ENCODE data around the gene UBAC2.

UBAC2 gene

GRCh38 chr13:99393791-99394735 lies 193.4 kb downstream of the UBAC2 start:
- Histone ChIP-seq H2AFZ (ENCODE audit: low read depth, low read length) (no peak overlapping the region), H3K79me2 (ENCODE audit: insufficient read depth, low read length) (no peaks in the 10 kb centered on the region), H3K4me2 (ENCODE audit: insufficient read depth, low read length) (no peak overlapping the region), H3K36me3 (ENCODE audit: insufficient read depth, low read length) (no peaks in the 10 kb centered on the region), H3K9ac (ENCODE audit: low read depth, low read length) (no peak overlapping the region), H3K4me3 (ENCODE audit: low read depth in 1 of 2, low read length in 2 of 2) (no peak overlapping the region), H3K4me1 (ENCODE audit: insufficient read depth, low read length) (no peaks in the 10 kb centered on the region), H3K27ac (ENCODE audit: low read length) (no peak overlapping the region), H3K9me3 (ENCODE audit: insufficient read depth, low read length, severe bottlenecking) (no peaks in the 10 kb centered on the region), H4K20me1 (ENCODE audit: insufficient read depth, low read length) (no peaks in the 10 kb centered on the region), H3K27me3 (ENCODE audit: insufficient read depth, low read length, poor library complexity) (no peaks in the 10 kb centered on the region)
- DNase-seq (no peak), ATAC-seq (ENCODE audit: insufficient read depth, low read depth) (no peak)
- no peak for TF ChIP-seq CTCF (IDR thresholded peaks at IDR 0.05; ENCODE audit: borderline replicate concordance, extremely low read depth, low read length, poor library complexity, severe bottlenecking)

GRCh38 chr13:99395436-99395835 lies 194.8 kb downstream of the UBAC2 start:
- Histone ChIP-seq H3K27ac (ENCODE audit: low read length) (no peak overlapping the region), H4K20me1 (ENCODE audit: insufficient read depth, low read length) (no peaks in the 10 kb centered on the region), H2AFZ (ENCODE audit: low read depth, low read length) (no peak overlapping the region), H3K36me3 (ENCODE audit: insufficient read depth, low read length) (no peaks in the 10 kb centered on the region), H3K9me3 (ENCODE audit: insufficient read depth, low read length, severe bottlenecking) (no peaks in the 10 kb centered on the region), H3K27me3 (ENCODE audit: insufficient read depth, low read length, poor library complexity) (no peaks in the 10 kb centered on the region), H3K79me2 (ENCODE audit: insufficient read depth, low read length) (no peaks in the 10 kb centered on the region), H3K4me3 (ENCODE audit: low read depth in 1 of 2, low read length in 2 of 2) (no peak overlapping the region), H3K4me2 (ENCODE audit: insufficient read depth, low read length) (no peak overlapping the region), H3K9ac (ENCODE audit: low read depth, low read length) (no peak overlapping the region), H3K4me1 (ENCODE audit: insufficient read depth, low read length) (no peaks in the 10 kb centered on the region)
- ATAC-seq (ENCODE audit: insufficient read depth, low read depth) (no peak), DNase-seq (no peak)
- no peak for TF ChIP-seq EZH2 (IDR thresholded peaks at IDR 0.05; ENCODE audit: borderline replicate concordance, low read depth, low read length, severe bottlenecking)
- TF ChIP-seq CTCF (IDR thresholded peaks at IDR 0.05; ENCODE audit: borderline replicate concordance, extremely low read depth, low read length, poor library complexity, severe bottlenecking) = no peak

- no peak overlapping the region for H3K27ac ChIP-seq (ENCODE audit: low read length)
- no peaks in the 10 kb centered on the region for H3K4me1 ChIP-seq (ENCODE audit: insufficient read depth, low read length)
- H3K79me2 ChIP-seq (ENCODE audit: insufficient read depth, low read length) = no peaks in the 10 kb centered on the region
- TF ChIP-seq CTCF (IDR thresholded peaks at IDR 0.05; ENCODE audit: borderline replicate concordance, extremely low read depth, low read length, poor library complexity, severe bottlenecking) (no peak), EZH2 (IDR thresholded peaks at IDR 0.05; ENCODE audit: borderline replicate concordance, low read depth, low read length, severe bottlenecking) (no peak)
- H2AFZ ChIP-seq (ENCODE audit: low read depth, low read length) = no peak overlapping the region
- H3K27me3 ChIP-seq (ENCODE audit: insufficient read depth, low read length, poor library complexity) = no peaks in the 10 kb centered on the region
- no peak overlapping the region for H3K4me3 ChIP-seq (ENCODE audit: low read depth in 1 of 2, low read length in 2 of 2)
- H3K9ac ChIP-seq (ENCODE audit: low read depth, low read length) = no peak overlapping the region
- DNase-seq (no peak), ATAC-seq (ENCODE audit: insufficient read depth, low read depth) (no peak)
- no peaks in the 10 kb centered on the region for H3K36me3 ChIP-seq (ENCODE audit: insufficient read depth, low read length)
- H3K9me3 ChIP-seq (ENCODE audit: insufficient read depth, low read length, severe bottlenecking) = no peaks in the 10 kb centered on the region
- H4K20me1 ChIP-seq (ENCODE audit: insufficient read depth, low read length) = no peaks in the 10 kb centered on the region
- H3K4me2 ChIP-seq (ENCODE audit: insufficient read depth, low read length) = no peak overlapping the region
Measured at GRCh38 chr13:99396446-99396845, 195.8 kb downstream of the UBAC2 start.

All from DND-41 (cell line).